ENCODE results near the gene GLIPR1L1.

GLIPR1L1 gene

DNA sequence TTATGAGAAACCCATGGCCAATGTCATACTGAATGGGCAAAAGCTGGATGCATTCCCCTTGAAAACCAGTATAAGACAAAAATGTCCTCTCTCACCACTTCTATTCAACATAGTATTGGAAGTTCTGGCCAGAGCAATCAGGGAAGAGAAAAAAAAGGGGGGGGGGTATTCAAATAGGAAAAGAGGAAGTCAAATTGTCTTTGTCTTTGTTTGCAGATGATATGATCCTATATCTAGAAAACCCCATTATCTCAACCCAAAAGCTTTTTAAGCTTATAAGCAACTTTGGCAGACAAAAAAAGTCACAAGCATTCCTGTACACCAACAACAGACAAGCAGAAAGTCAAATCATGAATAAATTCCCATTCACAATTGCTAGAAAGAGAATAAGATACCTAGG is 19.5 kb downstream of the GLIPR1L1 start:
- DNase-seq = no peak

DNA sequence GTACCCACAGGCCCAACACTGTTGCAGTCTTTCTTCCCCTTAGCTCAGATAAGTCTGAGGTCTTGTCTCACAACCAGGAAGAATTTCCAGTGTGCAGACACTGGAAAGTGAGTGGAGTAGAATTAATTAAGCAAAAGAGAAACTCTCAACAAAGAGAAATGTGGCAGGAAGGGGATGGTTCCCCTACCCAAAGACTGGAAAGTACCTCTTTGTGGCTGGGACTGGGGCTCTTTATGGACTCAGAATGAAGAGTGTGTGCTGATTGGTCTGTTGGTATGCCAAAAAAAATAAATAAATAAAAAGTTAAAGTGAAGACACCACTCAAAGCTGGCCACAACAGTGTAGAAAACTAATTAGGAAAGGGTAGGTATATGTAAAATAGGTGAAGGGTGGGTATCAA is 26.4 kb downstream of the GLIPR1L1 start:
- peak; percentile 6 for DNase-seq

DNA sequence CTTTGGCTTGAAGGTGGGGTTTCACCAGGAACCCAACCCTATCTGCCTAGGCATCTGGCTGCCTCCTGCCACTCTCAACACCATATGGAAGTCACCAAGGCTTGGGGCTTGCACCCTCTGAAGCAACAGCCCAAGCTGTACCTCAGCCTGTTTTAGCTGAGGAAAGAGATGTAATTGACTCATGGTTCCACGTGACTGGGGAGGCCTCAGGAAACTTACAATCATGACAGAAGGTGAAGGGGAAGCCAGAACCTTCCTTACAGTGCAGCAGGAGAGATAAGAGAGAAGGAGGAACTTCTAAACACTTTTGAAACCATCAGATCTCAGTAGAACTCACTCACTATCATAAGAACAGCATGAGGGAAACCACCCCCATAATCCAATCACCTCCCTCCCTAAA is 26.9 kb downstream of the GLIPR1L1 start:
- no peak for DNase-seq

DNA sequence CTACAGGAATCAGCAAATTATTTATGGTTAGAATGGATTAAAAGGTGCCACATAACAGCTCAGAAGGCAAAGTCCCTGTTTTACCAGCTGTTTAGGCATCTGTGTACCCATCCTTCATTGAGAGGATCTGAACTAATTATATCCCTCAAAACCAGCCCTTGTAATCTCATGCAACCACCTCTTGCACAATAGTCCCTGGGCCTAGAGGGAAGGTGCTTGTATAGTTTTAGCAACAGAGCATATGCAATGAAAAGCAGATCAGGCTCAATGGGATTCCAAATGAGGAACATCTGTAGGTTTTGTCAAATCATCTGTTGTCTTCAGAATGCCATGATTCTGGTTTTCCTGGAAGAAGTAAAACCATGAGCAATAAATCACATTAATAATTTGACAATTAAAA is 30.4 kb downstream of the GLIPR1L1 start:
- no peak for DNase-seq

DNA sequence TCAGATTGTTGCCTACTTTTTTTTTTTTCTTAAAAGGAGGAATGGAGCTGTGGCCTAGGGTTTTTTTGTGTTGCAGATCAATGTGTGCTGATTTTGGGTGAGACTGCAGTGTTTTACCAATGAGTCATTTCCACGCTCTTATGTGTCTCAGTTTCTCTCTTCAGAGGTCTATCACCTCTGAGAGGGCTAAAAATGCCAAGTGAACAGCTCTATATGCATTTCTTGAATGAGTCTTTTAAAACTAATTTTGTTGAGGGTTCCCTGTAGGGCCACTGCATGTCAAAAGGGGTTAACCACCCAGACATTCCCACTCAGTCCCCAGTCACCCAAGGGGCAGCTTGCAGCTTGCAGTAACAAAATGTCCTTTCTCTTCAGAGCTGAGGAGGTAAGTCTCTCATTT is 32.2 kb downstream of the GLIPR1L1 start:
- no peak for DNase-seq

DNA sequence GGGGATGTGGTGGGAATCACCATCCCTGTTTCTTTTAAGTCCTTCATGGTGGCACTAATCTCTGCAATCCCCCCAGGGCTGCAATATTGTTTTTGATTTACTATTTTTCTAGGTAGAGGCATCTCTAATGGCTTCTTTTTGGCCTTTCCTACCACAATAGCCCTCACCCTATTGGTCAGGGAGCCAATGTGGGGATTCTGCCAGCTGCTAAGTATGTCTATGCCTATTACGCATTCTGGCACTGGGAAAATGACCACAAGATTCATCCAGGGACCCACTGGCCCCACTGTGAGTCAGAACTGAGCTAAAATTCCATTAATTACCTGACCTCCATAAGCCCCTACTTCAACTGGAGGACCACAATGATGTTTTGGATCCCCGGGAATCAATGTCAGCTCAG is 40.5 kb downstream of the GLIPR1L1 start:
- no peak for DNase-seq

DNA sequence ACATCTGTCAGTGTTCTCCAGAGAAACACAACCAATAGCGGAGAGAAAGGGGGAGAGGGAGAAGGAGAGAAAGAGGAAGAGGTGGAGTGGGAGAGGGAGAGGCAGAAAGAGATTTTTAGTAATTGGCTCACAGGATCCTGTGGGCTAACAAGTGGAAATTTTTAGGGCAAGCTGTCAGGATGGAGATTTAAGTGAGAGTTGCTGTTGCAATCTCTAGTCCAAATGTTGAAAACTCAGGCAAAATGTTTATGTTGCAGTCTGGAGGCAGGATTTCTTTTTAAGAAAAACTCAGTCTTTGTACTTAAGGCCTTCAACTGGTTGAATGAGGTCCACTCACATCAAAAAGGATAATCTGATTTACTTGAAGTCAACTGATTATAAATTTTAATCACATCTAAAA is 43.9 kb downstream of the GLIPR1L1 start:
- DNase-seq = no peak

DNA sequence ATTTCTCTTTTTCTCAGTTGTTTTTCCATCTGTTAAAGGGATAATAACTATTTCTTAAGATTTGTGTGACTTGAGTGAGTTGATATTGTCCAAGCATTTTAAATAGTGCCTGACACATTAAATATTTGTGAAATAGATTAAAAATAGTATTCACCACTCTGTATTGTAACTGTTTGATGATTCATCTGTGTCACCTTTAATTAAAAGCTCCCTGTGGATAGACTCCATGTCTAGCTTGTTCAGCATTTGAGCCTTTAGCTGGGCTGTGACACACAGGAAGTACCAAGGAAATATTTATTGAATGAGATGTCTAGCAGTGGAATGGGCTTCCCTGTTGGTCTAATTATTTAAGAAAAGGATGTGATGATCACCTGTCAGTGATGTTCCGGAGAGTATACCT is 54.6 kb downstream of the GLIPR1L1 start:
- DNase-seq = no peak

DNA sequence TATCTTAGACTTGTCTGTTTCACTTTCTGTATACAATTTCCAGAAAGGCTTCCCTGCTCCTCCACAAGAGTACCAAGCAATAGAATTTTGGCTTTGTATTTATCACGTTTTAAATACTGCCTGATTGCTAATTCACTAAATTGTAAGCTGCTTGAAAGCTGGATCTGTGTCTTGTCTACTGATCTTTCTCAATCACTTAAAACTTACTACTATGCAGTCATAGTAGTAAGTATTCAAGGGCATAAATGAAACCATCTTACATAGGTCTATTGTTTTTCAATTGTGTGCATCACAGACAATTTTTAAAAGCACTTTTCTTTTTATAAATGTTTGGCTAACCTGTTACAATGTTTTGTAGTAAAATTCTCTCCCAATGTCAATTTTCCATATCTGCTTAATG is 55.2 kb downstream of the GLIPR1L1 start:
- DNase-seq = no peak

DNA sequence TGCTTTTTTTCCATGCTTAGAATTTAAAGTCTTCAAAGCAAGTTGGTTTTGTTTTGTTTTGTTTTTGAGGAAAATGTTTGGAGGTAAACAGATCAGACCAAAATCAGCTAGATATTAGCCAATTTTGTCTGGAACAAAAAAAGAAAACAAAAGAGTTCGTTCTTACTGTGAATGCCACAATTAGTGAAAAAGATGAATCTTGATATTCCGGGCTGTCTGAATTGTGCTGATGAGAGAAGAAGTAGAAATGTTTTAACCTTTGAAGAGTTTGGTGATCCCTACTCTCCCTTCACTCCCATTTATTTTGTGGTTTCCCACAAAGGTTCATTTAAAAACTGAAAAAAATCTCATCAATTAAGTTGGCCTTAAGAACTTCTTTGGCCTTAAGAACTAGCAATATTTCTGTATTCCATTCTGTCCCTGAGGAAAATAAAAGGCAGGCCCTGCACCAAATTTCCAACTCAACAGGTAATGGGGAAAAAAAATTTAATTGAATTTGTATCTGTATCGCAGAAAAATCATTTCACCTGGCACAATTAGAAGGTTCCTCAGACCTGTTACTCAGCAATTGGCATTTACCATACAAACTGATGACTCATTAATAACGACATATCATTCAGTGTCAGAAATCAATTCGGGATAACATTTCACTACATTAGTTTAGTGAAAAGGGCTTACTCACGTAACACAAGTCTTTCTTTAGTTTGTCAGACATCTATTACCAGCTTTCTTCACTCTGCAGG is 55.9 kb downstream of the GLIPR1L1 start:
- DNase-seq = no peak

DNA sequence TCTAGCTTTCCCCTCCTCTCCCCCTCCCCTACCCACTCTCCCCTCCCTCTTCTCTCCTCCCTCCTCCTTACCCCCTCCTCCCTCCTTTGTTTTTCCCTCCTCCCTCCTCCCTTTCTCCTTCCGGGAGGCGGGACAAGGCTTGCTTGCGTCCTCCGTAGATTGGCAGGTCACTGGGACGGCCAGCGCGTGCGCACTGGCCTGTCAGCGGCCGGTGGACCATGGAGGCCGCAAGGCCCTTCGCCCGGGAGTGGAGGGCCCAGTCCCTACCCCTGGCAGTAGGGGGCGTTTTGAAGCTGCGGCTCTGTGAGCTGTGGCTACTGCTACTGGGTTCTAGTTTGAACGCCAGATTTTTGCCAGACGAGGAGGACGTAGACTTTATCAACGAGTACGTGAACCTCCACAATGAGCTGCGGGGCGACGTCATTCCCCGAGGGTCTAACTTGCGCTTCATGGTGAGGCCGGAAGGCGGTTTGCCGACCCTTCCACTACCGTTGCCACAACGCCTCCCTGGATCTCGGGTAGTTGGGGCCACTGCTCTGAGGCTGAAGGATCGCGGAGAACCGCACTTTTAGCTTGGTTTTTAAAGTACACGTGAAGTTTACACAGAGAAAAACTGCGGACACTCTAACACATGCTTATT is 56.5 kb downstream of the GLIPR1L1 start, which contains the start of gene GLIPR1L2:
Gene GLIPR1L2, plus strand, starts transcription at position 191 of the 640 bp plus-strand sequence. Its CDS starts 28 bp downstream, at position 219.
- peak; percentile 94 for DNase-seq

DNA sequence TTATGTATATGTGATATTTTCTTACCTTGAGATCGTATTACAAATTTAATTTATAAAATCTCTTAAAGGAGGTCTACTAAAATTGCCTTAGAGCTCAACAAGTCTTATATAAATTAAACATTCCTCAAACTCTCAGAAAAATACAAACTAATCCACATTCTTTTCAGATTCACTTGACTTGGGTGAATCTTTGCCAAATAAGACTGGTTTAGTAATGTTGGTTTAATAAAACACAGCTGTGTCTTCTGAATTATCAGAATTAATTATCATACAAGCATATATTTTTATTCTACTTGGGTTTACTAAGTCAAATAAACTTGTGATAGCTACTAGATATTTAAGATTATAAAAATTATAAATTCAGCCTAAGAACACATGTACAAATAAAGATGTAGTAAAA is 69.8 kb downstream of the GLIPR1L1 start:
- no peak for DNase-seq

DNA sequence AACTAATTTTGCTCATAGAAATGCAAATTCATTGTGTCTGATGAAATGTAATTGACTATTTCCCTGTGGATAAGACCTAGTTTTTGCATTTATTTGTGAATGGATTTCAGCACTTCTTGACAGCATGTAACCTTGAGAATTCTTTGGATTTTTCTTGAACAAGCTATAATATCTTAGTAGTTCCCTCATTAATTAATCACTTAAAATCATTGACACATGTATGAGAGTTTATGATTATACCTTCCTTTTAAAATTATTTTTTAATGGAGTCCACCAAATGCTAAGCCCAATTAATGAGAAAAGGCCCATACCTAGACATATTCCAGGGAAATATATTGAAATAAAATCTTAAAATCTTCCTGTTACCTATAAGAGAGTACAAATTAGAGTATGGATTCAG is 73.2 kb downstream of the GLIPR1L1 start:
- DNase-seq = no peak

DNA sequence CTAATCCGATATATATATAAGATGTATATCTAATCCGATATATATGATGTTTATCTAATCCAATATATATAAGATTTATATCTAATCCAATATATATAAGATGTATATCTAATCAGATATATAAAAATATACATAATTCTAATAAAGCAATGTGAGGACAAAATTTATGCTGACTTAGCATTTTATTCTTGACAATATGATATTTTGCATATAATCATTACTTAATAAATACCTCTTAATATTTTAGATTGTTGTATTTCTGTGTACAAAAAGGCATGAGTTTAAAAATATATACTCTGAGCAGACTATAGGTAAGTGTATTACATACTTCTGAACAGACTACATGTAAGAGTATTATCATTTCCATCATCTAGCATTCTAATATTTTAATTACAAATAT is 75.4 kb downstream of the GLIPR1L1 start:
- no peak for DNase-seq

DNA sequence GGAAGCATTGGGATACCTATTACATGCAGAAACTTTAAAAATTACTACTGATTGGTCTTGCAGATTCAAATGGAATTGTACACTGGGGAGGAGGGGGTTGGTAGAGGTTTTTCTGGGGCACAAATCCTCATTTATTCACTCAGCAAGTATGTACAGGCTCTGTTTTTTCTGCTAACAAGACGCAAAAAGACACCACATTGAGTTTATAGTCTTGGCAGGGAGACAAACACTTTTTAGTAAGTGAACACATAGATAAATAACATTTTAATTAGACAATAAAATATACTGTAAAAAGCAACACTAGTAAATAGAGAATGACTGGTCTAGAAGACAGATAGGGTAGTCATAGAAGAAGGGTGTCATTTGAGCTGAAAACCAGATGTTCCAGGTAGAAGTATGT is 80.2 kb downstream of the GLIPR1L1 start:
- no peak for DNase-seq

DNA sequence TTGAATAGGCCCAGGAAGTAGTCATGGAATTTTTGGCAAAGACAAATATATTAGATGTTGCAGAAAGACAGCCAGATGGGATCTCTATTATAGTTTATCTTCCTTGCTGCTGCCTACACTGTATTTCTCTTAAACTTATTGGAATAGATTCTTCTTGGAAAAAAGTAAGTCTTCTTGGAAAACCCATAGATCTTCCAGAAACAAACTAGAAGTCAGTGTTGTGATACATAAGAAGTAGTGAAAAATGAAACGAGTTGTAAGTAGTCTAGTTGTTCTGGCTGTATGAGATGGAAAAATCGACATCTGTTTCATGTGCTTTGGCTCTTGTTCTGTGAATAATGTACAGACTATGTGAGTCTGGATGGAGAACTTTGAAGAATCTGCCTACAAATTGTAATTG is 85.4 kb downstream of the GLIPR1L1 start:
- DNase-seq = no peak
